Measurements from ENCODE around the gene JPH2. TPM values are rescaled to one million over a fixed set of nuclear protein-coding genes. Genes with fewer than 3 reads are reported as not detected.

The JPH2 gene
- total RNA-seq, 4 donors from 2014 or later = 173 to 442 (median 242) TPM

DNA sequence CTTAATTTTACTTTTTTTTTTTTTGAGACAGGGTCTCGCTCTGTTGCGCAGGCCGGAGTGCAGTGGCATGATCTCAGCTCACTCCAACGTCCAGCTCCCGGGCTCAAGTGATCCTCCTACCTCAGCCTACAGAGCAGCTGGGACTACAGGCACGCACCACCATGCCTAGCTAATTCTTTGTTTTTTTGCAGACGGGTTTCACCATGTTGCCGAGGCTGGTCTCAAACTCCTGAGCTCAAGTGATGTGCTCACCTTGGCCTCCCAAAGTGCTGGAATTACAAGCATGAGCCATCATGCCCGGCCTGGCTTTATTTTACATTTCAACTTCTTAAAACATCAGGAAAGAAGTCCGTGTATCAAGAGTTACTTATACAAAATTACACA, 17.8 kb upstream of the JPH2 start:
- Histone ChIP-seq H3K36me3 (peaks cover 0 to 49% of the 10 kb centered on the region in 2 donors), H3K27ac (peak overlapping the region; percentile 39 to 100 (median 68)), H3K27me3 (no peaks in the 10 kb centered on the region), H3K4me3 (no peak overlapping the region), H3K4me1 (peaks cover 14 to 99% (median 16%) of the 10 kb centered on the region in 3 donors), H3K9me3 (no peaks in the 10 kb centered on the region)
- ATAC-seq = no peak
- 86 to 89% methylated on average over 5 to 9 of the region's 10 CpGs for WGBS, 2 donors (ENCODE audit: low coverage in 1 of 2)
- TF ChIP-seq POLR2AphosphoS5 (IDR thresholded peaks at IDR 0.05) (no peak), POLR2A (IDR thresholded peaks at IDR 0.05) (no peak), EP300 (IDR thresholded peaks at IDR 0.05) (no peak)
- TF ChIP-seq, protein P1, sequence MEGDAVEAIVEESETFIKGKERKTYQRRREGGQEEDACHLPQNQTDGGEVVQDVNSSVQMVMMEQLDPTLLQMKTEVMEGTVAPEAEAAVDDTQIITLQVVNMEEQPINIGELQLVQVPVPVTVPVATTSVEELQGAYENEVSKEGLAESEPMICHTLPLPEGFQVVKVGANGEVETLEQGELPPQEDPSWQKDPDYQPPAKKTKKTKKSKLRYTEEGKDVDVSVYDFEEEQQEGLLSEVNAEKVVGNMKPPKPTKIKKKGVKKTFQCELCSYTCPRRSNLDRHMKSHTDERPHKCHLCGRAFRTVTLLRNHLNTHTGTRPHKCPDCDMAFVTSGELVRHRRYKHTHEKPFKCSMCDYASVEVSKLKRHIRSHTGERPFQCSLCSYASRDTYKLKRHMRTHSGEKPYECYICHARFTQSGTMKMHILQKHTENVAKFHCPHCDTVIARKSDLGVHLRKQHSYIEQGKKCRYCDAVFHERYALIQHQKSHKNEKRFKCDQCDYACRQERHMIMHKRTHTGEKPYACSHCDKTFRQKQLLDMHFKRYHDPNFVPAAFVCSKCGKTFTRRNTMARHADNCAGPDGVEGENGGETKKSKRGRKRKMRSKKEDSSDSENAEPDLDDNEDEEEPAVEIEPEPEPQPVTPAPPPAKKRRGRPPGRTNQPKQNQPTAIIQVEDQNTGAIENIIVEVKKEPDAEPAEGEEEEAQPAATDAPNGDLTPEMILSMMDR (IDR thresholded peaks at IDR 0.05) = no peak

DNA sequence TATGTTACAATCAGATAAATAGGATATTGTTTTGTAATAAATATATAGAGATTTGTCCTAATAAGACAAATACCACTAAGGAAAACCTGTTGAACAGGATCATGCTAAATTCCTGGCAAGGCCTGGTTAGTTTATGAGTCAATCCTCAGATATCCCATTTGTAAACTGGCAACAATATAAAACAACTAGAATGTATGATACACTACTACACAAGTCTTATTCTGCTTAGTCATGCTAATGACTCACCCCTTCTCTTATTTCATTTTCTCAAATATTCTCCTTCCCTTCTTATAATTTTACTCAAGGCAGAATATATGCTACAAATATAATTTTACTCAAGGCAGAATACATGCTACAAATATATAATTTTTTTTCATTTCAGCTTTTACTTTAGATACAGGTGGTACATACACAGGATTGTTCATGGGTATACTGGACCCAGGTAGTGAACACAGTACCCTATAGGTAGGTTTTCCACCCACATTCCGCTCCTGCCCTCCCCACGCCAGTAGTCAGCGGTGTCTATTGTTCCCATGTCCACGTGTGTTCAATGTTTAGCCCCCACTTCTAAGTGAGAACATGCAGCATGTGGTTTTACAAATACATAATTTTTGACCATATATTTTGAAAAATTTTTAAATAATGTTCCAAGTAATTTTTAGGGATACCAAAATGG, 17.3 kb upstream of the JPH2 start:
- H3K27ac ChIP-seq = peak overlapping the region; percentile 65 to 100 (median 77)
- ATAC-seq = peak; percentile 87
- H3K27me3 ChIP-seq = no peaks in the 10 kb centered on the region
- peaks cover 0 to 54% of the 10 kb centered on the region in 2 donors for H3K36me3 ChIP-seq
- H3K9me3 ChIP-seq = no peaks in the 10 kb centered on the region
- TF ChIP-seq POLR2A (IDR thresholded peaks at IDR 0.05) = no peak
- TF ChIP-seq, protein P1 (IDR thresholded peaks at IDR 0.05) = no peak
- peak; percentile 91 for TF ChIP-seq POLR2AphosphoS5 (IDR thresholded peaks at IDR 0.05)
- TF ChIP-seq EP300 (IDR thresholded peaks at IDR 0.05) = no peak
- H3K4me3 ChIP-seq = no peak overlapping the region
- peaks cover 14 to 100% (median 16%) of the 10 kb centered on the region in 3 donors for H3K4me1 ChIP-seq
- 86 to 88% methylated on average over 4 of the region's 4 CpGs for WGBS, 2 donors (ENCODE audit: low coverage in 1 of 2)

DNA sequence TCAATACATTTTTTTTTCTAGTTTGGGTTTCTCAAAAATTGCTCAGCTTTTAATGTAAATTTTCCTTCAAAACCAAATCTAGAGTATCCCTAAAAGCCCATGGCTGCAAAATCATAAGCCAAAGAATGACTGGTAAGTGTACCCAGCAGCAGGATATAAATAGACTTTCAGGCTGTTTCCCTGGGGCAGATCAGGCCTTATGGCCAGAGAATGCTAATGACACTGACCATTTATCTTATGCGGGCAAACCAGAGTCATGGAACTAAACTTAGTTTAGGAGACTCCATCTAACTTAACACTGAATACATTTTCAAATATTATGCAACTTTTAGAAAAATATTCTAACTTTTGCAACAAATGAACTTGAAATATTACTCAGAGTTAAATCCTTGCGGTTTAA, 16.2 kb upstream of the JPH2 start:
- H3K27ac ChIP-seq = peak overlapping the region; percentile 65 to 100 (median 77)
- H3K36me3 ChIP-seq = peaks cover 0 to 65% of the 10 kb centered on the region in 2 donors
- H3K4me3 ChIP-seq = no peak overlapping the region
- no peak for TF ChIP-seq EP300 (IDR thresholded peaks at IDR 0.05)
- TF ChIP-seq POLR2AphosphoS5 (IDR thresholded peaks at IDR 0.05) = peak; percentile 75
- H3K27me3 ChIP-seq = no peaks in the 10 kb centered on the region
- ATAC-seq = peak; percentile 67
- peaks cover 10 to 93% (median 16%) of the 10 kb centered on the region in 3 donors for H3K4me1 ChIP-seq
- H3K9me3 ChIP-seq = no peaks in the 10 kb centered on the region
- WGBS, 2 donors (ENCODE audit: low coverage in 1 of 2) = 55 to 56% methylated on average over 2 of the region's 2 CpGs

DNA sequence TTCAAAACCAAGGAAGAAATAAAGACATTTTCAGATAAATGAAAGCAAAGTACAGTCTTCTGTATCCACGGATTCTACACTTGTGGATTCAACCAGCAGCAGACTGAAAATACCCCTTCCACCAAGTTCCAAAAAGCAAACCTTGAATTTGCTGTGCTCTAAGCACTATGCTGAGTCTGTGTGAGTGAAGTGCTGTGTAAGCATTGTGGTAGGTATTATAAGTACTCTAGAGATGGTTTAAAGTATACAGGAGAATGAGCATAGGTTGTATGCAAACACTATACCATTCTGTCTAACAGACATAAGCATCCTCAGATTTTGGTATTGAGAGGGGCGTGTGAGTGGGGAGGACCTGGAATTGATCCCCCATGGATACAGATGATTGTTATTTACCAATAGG, 14.0 kb upstream of the JPH2 start:
- no peak for ATAC-seq
- H3K4me3 ChIP-seq = no peak overlapping the region
- TF ChIP-seq POLR2A (IDR thresholded peaks at IDR 0.05) = no peak
- no peak for TF ChIP-seq EP300 (IDR thresholded peaks at IDR 0.05)
- no peak for TF ChIP-seq POLR2AphosphoS5 (IDR thresholded peaks at IDR 0.05)
- TF ChIP-seq, protein P1 (IDR thresholded peaks at IDR 0.05) = no peak
- no peaks in the 10 kb centered on the region for H3K9me3 ChIP-seq
- peak overlapping the region; percentile 30 to 100 (median 54) for H3K27ac ChIP-seq
- H3K4me1 ChIP-seq = peaks cover 6 to 79% (median 16%) of the 10 kb centered on the region in 3 donors
- 52 to 100% methylated on average over 1 to 2 of the region's 2 CpGs for WGBS, 2 donors (ENCODE audit: low coverage in 1 of 2)
- H3K27me3 ChIP-seq = no peaks in the 10 kb centered on the region
- H3K36me3 ChIP-seq = peaks cover 0 to 82% of the 10 kb centered on the region in 2 donors

DNA sequence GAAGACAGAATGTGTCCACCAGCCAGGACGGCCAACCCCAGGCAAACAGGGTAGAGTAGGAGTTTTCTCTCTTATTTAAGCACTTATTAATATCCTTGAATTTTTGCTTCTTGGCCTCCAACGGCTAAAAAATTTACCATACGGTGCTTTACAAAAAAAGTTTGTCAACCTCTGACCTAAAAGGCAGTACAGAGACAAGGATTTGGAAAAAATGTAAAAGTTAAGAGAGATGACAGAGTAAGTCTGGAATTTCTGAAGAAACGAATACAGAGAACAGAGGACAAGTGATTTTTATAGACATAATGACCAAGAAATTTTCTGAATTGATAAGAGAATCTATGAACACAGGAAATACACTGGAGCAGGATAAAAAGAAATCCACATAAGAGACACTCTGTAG, 13.4 kb upstream of the JPH2 start:
- Histone ChIP-seq H3K27me3 (no peaks in the 10 kb centered on the region), H3K9me3 (no peaks in the 10 kb centered on the region), H3K36me3 (peaks cover 0 to 82% of the 10 kb centered on the region in 2 donors), H3K27ac (peak overlapping the region in 3 of 4 donors; percentile 28 to 100 (median 74)), H3K4me1 (peaks cover 6 to 73% (median 16%) of the 10 kb centered on the region in 3 donors), H3K4me3 (no peak overlapping the region)
- ATAC-seq = no peak
- TF ChIP-seq POLR2A (IDR thresholded peaks at IDR 0.05) = no peak
- no peak for TF ChIP-seq POLR2AphosphoS5 (IDR thresholded peaks at IDR 0.05)
- TF ChIP-seq, protein P1 (IDR thresholded peaks at IDR 0.05) = no peak
- TF ChIP-seq EP300 (IDR thresholded peaks at IDR 0.05) = no peak
- WGBS, 2 donors (ENCODE audit: low coverage in 1 of 2) = 13 to 60% methylated on average over 2 to 4 of the region's 4 CpGs
